ENCODE data around the gene OTC.

The OTC gene

DNA sequence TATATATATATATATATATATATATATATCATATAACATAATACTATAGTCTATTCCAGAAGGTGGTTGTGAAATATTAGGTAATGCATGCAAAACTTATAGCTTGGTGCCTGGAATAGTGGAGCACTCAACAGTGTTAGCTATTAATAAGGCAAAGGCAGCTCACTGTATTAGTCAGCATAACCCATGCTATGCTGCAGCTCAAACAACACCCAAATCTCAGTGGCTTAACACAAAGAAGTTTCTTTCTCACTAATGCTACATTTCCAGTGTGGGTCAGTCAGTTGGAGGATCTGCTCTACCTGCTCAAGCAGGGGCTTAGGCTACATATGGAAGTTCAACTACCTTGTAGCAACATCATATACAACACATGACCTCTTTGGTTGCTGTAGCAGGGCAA is 19.9 kb upstream of the OTC start:
- DNase-seq (ENCODE audit: low read depth) = no peak
- in situ Hi-C loops (cut with HindIII; ENCODE audit: low sequenced_read_pairs) = no loop called here
- H3K4me3 ChIP-seq (ENCODE audit: low read depth, low read length) = no peak overlapping the region
- no peak for TF ChIP-seq CTCF (IDR thresholded peaks at IDR 0.05; ENCODE audit: low read depth, low read length, missing control alignments)

GRCh38 chrX:38335382-38335781 is 17.0 kb upstream of the OTC start:
- TF ChIP-seq CTCF (IDR thresholded peaks at IDR 0.05; ENCODE audit: low read depth, low read length, missing control alignments) = peak; percentile 27
- DNase-seq (ENCODE audit: low read depth) = no peak
- H3K4me3 ChIP-seq (ENCODE audit: low read depth, low read length) = no peak overlapping the region
- in situ Hi-C loops (cut with HindIII; ENCODE audit: low sequenced_read_pairs) = no loop called here

GRCh38 chrX:38336538-38337240 is 15.7 kb upstream of the OTC start:
- TF ChIP-seq CTCF (IDR thresholded peaks at IDR 0.05; ENCODE audit: low read depth, low read length, missing control alignments) = no peak
- DNase-seq (ENCODE audit: low read depth) = no peak
- in situ Hi-C loops (cut with HindIII; ENCODE audit: low sequenced_read_pairs) = no loop called here
- H3K4me3 ChIP-seq (ENCODE audit: low read depth, low read length) = no peak overlapping the region

GRCh38 chrX:38341442-38341841 is 11.0 kb upstream of the OTC start:
- TF ChIP-seq CTCF (IDR thresholded peaks at IDR 0.05; ENCODE audit: low read depth, low read length, missing control alignments) = no peak
- in situ Hi-C loops (cut with HindIII; ENCODE audit: low sequenced_read_pairs) = no loop called here
- no peak overlapping the region for H3K4me3 ChIP-seq (ENCODE audit: low read depth, low read length)
- no peak for DNase-seq (ENCODE audit: low read depth)

DNA sequence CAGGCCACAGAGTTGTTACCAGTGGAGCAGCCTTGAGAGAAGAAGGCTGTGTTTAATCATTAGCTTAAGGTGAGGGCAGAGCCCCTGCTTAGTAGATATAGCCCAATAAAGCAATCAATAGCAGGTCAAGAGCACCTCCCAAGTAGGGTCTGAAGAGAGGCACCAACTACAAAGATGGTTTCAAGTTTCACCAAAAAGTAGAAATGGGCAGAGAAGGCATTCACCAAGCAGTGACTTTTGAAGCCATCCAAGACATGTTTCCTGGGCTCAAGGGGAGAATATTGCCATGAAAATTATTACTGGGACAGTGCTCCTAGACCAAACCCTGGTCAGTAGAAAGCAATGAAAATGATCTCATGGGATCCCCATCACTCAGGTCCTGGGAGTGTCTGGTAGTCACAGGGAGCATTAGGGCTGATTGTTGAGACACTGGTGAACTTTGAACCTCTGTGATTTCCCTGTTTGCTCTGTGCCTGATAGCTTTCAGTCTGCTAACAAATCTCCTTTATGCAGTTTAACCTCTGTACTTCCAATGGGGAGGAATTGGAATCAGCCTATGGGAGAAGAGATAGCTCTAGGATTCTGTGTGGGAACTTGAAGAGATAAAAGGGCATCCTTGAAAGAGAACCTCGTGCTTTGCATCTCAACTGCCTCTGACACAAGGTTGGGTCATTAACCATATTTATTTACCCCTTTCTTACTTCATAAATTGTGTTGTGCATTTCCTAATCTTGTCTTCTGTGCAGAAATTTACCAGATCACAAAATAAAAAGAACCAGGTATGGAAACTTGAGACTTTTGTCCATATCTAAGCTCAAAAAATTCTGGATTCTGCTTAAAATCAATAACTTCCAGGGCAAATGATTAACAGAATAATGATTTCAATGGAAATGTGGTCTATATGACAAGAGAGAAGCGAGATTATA is 9.3 kb upstream of the OTC start:
- H3K4me3 ChIP-seq (ENCODE audit: low read depth, low read length) = no peak overlapping the region
- TF ChIP-seq CTCF (IDR thresholded peaks at IDR 0.05; ENCODE audit: low read depth, low read length, missing control alignments) = no peak
- no peak for DNase-seq (ENCODE audit: low read depth)
- in situ Hi-C loops (cut with HindIII; ENCODE audit: low sequenced_read_pairs) = no loop called here

DNA sequence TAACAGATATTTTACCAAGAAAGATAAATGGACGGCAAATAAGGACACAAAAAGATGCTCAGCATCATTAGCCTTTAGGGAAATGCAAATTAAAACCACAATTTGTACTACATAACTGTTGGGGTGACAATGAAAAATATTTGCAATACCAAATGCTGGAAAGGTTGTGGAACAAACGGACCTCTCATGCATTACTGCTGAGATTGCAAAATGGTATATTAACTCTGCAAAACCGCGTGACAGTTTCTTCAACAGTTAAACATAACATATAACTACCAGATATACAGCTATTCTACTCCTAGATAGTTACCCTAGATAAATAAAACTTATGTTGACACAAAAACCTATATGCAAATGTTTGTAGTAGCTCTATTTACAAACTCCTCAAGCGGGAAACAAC is 6.3 kb upstream of the OTC start:
- no peak overlapping the region for H3K4me3 ChIP-seq (ENCODE audit: low read depth, low read length)
- DNase-seq (ENCODE audit: low read depth) = no peak
- in situ Hi-C loops (cut with HindIII; ENCODE audit: low sequenced_read_pairs) = no loop called here
- no peak for TF ChIP-seq CTCF (IDR thresholded peaks at IDR 0.05; ENCODE audit: low read depth, low read length, missing control alignments)

Data from astrocyte of the cerebellum (primary cell).